Omental fat pad (tissue), 4 donors: ENCODE measurements around the gene PIGM. TPM values are rescaled to one million over a fixed set of nuclear protein-coding genes. Genes with fewer than 3 reads are reported as not detected.

ENCODE experiments used
- ATAC-seq: fragments of 150-250 bp; one replicate; pipeline ENCODE4 v1.9.1; 2016; ENCODE audit warnings: mild to moderate bottlenecking, moderate library complexity; ENCODE audit not compliant: low FRiP score
- DNase-seq: peaks from one replicate; pipeline ENCODE4 v3.0.0-alpha.2; 2019; ENCODE audit warnings: low spot score
- CTCF ChIP-seq, 3 donors: fragments of 450-650 bp; IDR thresholded peaks; one replicate each; pipeline ENCODE4 v1.5.1; 2016 to 2017; ENCODE audit warnings: antibody characterized with exemption in 3 of 3, mild to moderate bottlenecking in 3 of 3, moderate library complexity in 2 of 3
- total RNA-seq, 4 donors: library from RNA; depleted of rRNA; stranded (reverse); fragments of >200 nt; gene quantifications; one replicate each; pipeline ENCODE4 v1.1.0, GENCODE V29; 2016

The PIGM gene
- total RNA-seq, 4 donors from 2014 or later = 3.0 to 4.7 (median 4.0) TPM

GRCh38 chr1:159991513-159991912 is 40.3 kb downstream of the PIGM start:
- no peak for TF ChIP-seq CTCF (IDR thresholded peaks at IDR 0.05)
- ATAC-seq = no peak
- DNase-seq = no peak

GRCh38 chr1:159990005-159990404 is 41.8 kb downstream of the PIGM start:
- ATAC-seq (no peak), DNase-seq (no peak)
- no peak for TF ChIP-seq CTCF (IDR thresholded peaks at IDR 0.05)

- DNase-seq (no peak), ATAC-seq (no peak)
- no peak for TF ChIP-seq CTCF (IDR thresholded peaks at IDR 0.05)
Measured at GRCh38 chr1:159989581-159989980, 42.2 kb downstream of the PIGM start.

GRCh38 chr1:159988006-159988405 is 43.8 kb downstream of the PIGM start:
- TF ChIP-seq CTCF (IDR thresholded peaks at IDR 0.05) = no peak
- DNase-seq (no peak), ATAC-seq (no peak)

- no peak for TF ChIP-seq CTCF (IDR thresholded peaks at IDR 0.05)
- ATAC-seq = no peak
- DNase-seq = no peak
Measured at GRCh38 chr1:159987186-159987585, 44.6 kb downstream of the PIGM start.

GRCh38 chr1:159986531-159986930 is 45.3 kb downstream of the PIGM start:
- ATAC-seq = no peak
- TF ChIP-seq CTCF (IDR thresholded peaks at IDR 0.05) = no peak
- DNase-seq = no peak

- ATAC-seq (no peak), DNase-seq (no peak)
- no peak for TF ChIP-seq CTCF (IDR thresholded peaks at IDR 0.05)
Measured at GRCh38 chr1:159986093-159986492, 45.7 kb downstream of the PIGM start.
